Subcutaneous adipose tissue (tissue), 4 donors: ENCODE data around the gene MED31. TPM values are rescaled to one million over a fixed set of nuclear protein-coding genes. Genes with fewer than 3 reads are reported as not detected.

Experiments used
- CTCF ChIP-seq: fragments of 450-650 bp; IDR thresholded peaks from one replicate; pipeline ENCODE4 v1.5.1; 2016; ENCODE audit warnings: low read depth, mild to moderate bottlenecking, control low read depth, antibody characterized with exemption, moderate library complexity
- total RNA-seq, 4 donors: library from RNA; depleted of rRNA; stranded (reverse); fragments of >200 nt; gene quantifications; one replicate each; pipeline ENCODE4 v1.1.0, GENCODE V29; 2016

Gene MED31
- total RNA-seq, 4 donors from 2014 or later = 6.2 to 18.8 (median 12.1) TPM

GRCh38 chr17:6660101-6660500, 8.7 kb upstream of the MED31 start:
- TF ChIP-seq CTCF = no peak

GRCh38 chr17:6657633-6658287, 6.4 kb upstream of the MED31 start:
- TF ChIP-seq CTCF = no peak

- TF ChIP-seq CTCF = no peak
Observed at GRCh38 chr17:6654841-6655731, 3.7 kb upstream of the MED31 start.

GRCh38 chr17:6651919-6652452, 581 bp upstream of the MED31 start:
- TF ChIP-seq CTCF = no peak

GRCh38 chr17:6648181-6648580, 3.2 kb downstream of the MED31 start:
- no peak for TF ChIP-seq CTCF

GRCh38 chr17:6643451-6644125, 7.8 kb downstream of the MED31 start:
- no peak for TF ChIP-seq CTCF

- no peak for TF ChIP-seq CTCF
Observed at GRCh38 chr17:6642592-6642991, 8.8 kb downstream of the MED31 start.
